ENCODE data around the gene ARHGAP18. TPM values are rescaled to one million over a fixed set of nuclear protein-coding genes. Genes with fewer than 3 reads are reported as not detected.

Gene ARHGAP18
- total and polyA plus RNA-seq, 12 donors: 2.2 to 15.4 (median 4.1) TPM

GRCh38 chr6:129708496-129709195 is 1.3 kb downstream of the ARHGAP18 start:
- DNase-seq: no peak
- intact Hi-C loops (cut with DNase I): loop anchor here in 1 of 10 donors (1.0 to 10.0 kb wide), 2 partner anchors 25 to 64 kb away; no protein-coding TSS in a partner anchor
- Histone ChIP-seq H3K4me1 (peaks cover 0 to 64% (median 22%) of the 10 kb centered on the region in 9 donors), H3K36me3 (peaks cover 0 to 11% (median 0%) of the 10 kb centered on the region in 9 donors), H3K9me3 (no peaks in the 10 kb centered on the region), H3K27ac (peak overlapping the region in 8 of 10 donors; percentile 71 to 87 (median 81)), H3K27me3 (no peaks in the 10 kb centered on the region), H3K4me3 (peak overlapping the region in 9 of 10 donors; percentile 44 to 73 (median 68))
- TF ChIP-seq, protein P1, sequence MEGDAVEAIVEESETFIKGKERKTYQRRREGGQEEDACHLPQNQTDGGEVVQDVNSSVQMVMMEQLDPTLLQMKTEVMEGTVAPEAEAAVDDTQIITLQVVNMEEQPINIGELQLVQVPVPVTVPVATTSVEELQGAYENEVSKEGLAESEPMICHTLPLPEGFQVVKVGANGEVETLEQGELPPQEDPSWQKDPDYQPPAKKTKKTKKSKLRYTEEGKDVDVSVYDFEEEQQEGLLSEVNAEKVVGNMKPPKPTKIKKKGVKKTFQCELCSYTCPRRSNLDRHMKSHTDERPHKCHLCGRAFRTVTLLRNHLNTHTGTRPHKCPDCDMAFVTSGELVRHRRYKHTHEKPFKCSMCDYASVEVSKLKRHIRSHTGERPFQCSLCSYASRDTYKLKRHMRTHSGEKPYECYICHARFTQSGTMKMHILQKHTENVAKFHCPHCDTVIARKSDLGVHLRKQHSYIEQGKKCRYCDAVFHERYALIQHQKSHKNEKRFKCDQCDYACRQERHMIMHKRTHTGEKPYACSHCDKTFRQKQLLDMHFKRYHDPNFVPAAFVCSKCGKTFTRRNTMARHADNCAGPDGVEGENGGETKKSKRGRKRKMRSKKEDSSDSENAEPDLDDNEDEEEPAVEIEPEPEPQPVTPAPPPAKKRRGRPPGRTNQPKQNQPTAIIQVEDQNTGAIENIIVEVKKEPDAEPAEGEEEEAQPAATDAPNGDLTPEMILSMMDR (IDR thresholded peaks at IDR 0.05): no peak
- no peak for ATAC-seq
- 40 to 66% methylated on average over 4 of the region's 4 CpGs for WGBS, 2 donors

- Histone ChIP-seq H3K36me3 (peaks cover 0 to 11% (median 0%) of the 10 kb centered on the region in 9 donors), H3K9me3 (no peaks in the 10 kb centered on the region), H3K27ac (peak overlapping the region in 6 of 10 donors; percentile 16 to 87 (median 82)), H3K4me3 (peak overlapping the region in 8 of 10 donors; percentile 16 to 73 (median 68)), H3K27me3 (no peaks in the 10 kb centered on the region), H3K4me1 (peaks cover 0 to 65% (median 17%) of the 10 kb centered on the region in 9 donors)
- DNase-seq: no peak
- WGBS, 2 donors: 66 to 70% methylated on average over 8 of the region's 8 CpGs
- TF ChIP-seq, protein P1 (IDR thresholded peaks at IDR 0.05): no peak
- intact Hi-C loops (cut with DNase I): loop anchor here in 1 of 10 donors (1.0 to 10.0 kb wide), 2 partner anchors 25 to 63 kb away; no protein-coding TSS in a partner anchor
- ATAC-seq: no peak
These were observed 2.0 kb downstream of the ARHGAP18 start for GRCh38 chr6:129707882-129708495.

- no peak overlapping the region for H3K27ac ChIP-seq
- H3K4me1 ChIP-seq: peaks cover 0 to 68% (median 17%) of the 10 kb centered on the region in 9 donors
- no peaks in the 10 kb centered on the region for H3K27me3 ChIP-seq
- intact Hi-C loops (cut with DNase I): loop anchor here in 1 of 10 donors (10.0 kb wide), 1 partner anchor 62 kb away; no protein-coding TSS in a partner anchor
- TF ChIP-seq, protein P1 (IDR thresholded peaks at IDR 0.05): no peak
- DNase-seq: no peak
- peak overlapping the region in 5 of 10 donors; percentile 65 to 73 (median 68) for H3K4me3 ChIP-seq
- H3K36me3 ChIP-seq: peaks cover 0 to 11% (median 0%) of the 10 kb centered on the region in 9 donors
- H3K9me3 ChIP-seq: no peaks in the 10 kb centered on the region
- 88 to 95% methylated on average over 6 of the region's 6 CpGs for WGBS, 2 donors
- no peak for ATAC-seq
These were observed 2.9 kb downstream of the ARHGAP18 start for GRCh38 chr6:129707028-129707427.

DNA sequence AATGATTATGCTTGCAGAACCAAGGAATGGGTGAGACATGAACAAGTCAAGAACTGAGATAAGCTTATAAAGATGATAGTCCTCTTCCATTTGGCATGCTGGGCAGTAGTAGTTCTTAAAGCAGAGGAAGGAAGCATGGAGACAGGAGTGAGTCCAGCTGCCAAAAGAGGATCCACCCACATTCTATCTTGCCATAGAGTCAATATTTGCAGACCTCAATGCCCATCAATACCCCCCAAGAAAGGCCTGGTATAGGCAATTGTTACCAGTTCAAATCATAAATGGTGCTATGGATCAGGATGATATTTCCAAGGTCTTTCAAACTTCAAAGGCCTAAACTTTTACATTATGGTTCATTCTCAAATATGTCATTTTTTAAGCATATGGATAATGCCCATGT is 4.8 kb downstream of the ARHGAP18 start:
- intact Hi-C loops (cut with DNase I): loop anchor here in 1 of 10 donors (10.0 kb wide), 1 partner anchor 60 kb away; no protein-coding TSS in a partner anchor
- no peaks in the 10 kb centered on the region for H3K9me3 ChIP-seq
- TF ChIP-seq, protein P1 (IDR thresholded peaks at IDR 0.05): no peak
- no peaks in the 10 kb centered on the region for H3K27me3 ChIP-seq
- ATAC-seq (no peak), DNase-seq (no peak)
- H3K4me3 ChIP-seq: no peak overlapping the region
- peaks cover 0 to 11% (median 0%) of the 10 kb centered on the region in 9 donors for H3K36me3 ChIP-seq
- H3K4me1 ChIP-seq: peaks cover 0 to 79% (median 17%) of the 10 kb centered on the region in 9 donors
- H3K27ac ChIP-seq: no peak overlapping the region
